OCI-LY1 (cell line): Measurements from ENCODE around the gene SRI.

Source experiments
- H2AFZ ChIP-seq: fragments of 200-600 bp; sonication (generic), shearing (Covaris generic); 2 replicates; pipeline ENCODE4 v1.6.0; 2014; ENCODE audit warnings: antibody characterized with exemption, mild to moderate bottlenecking, low read length
- H3F3A ChIP-seq: fragments of 200-600 bp; sonication (generic), shearing (Covaris generic); 2 replicates; pipeline ENCODE4 v1.6.0; 2014; ENCODE audit warnings: mild to moderate bottlenecking, antibody characterized with exemption, low read length, moderate library complexity; ENCODE audit not compliant: insufficient read depth
- H3K27ac ChIP-seq: fragments of 200-600 bp; sonication (generic); 2 replicates; pipeline ENCODE4 v1.5.1; 2014; ENCODE audit warnings: low read length, mixed run types, mild to moderate bottlenecking, low read depth; ENCODE audit not compliant: poor library complexity, severe bottlenecking
- H3K27me3 ChIP-seq: fragments of 200-600 bp; sonication (generic); 2 replicates; pipeline ENCODE4 v1.6.0; 2014; ENCODE audit warnings: antibody characterized with exemption, mild to moderate bottlenecking, low read length, moderate library complexity; ENCODE audit not compliant: insufficient read depth
- H3K36me3 ChIP-seq: fragments of 200-600 bp; sonication (generic); 2 replicates; pipeline ENCODE4 v1.6.1; 2014; ENCODE audit warnings: mild to moderate bottlenecking, antibody characterized with exemption, low read length, moderate library complexity, mixed read lengths; ENCODE audit not compliant: insufficient read depth
- H3K4me1 ChIP-seq: fragments of 200-600 bp; sonication (generic); 2 replicates; pipeline ENCODE4 v1.5.1; 2014; ENCODE audit warnings: mild to moderate bottlenecking, low read length, moderate library complexity; ENCODE audit not compliant: insufficient read depth, severe bottlenecking
- H3K4me2 ChIP-seq: fragments of 200-600 bp; sonication (generic), shearing (Covaris generic); 2 replicates; pipeline ENCODE4 v1.6.1; 2014; ENCODE audit warnings: low read length
- H3K4me3 ChIP-seq: fragments of 200-600 bp; sonication (generic); 2 replicates; pipeline ENCODE4 v1.5.1; 2014; ENCODE audit warnings: low read length, low read depth, mild to moderate bottlenecking, mixed read lengths; ENCODE audit not compliant: poor library complexity, severe bottlenecking
- H3K79me2 ChIP-seq: fragments of 200-600 bp; shearing (Covaris generic); 2 replicates; pipeline ENCODE4 v1.6.1; 2016; ENCODE audit warnings: mixed run types, low read length, mixed read lengths; ENCODE audit not compliant: insufficient read depth
- H3K9ac ChIP-seq: fragments of 200-600 bp; sonication (generic), shearing (Covaris generic); 2 replicates; pipeline ENCODE4 v1.6.1; 2014; ENCODE audit warnings: mild to moderate bottlenecking, low read length, mixed read lengths
- H3K9me2 ChIP-seq: fragments of 200-600 bp; sonication (generic), shearing (Covaris generic); 2 replicates; pipeline ENCODE4 v1.6.1; 2014; ENCODE audit warnings: low read depth, mild to moderate bottlenecking, low read length, mixed read lengths
- H3K9me3 ChIP-seq: fragments of 200-600 bp; shearing (Covaris generic); 2 replicates; pipeline ENCODE4 v1.6.1; 2014; ENCODE audit warnings: low read length, mixed read lengths
- H4K20me1 ChIP-seq: fragments of 200-600 bp; sonication (generic), shearing (Covaris generic); 2 replicates; pipeline ENCODE4 v1.6.0; 2016; ENCODE audit warnings: mild to moderate bottlenecking, low read length; ENCODE audit not compliant: insufficient read depth
- CTCF ChIP-seq: fragments of 200-600 bp; sonication (generic), shearing (Covaris generic); IDR thresholded peaks from 2 replicates; pipeline ENCODE4 v1.5.1; 2017; ENCODE audit warnings: mild to moderate bottlenecking, antibody characterized with exemption, low read length, moderate library complexity, mixed read lengths
- EZH2 ChIP-seq: fragments of 200-600 bp; sonication (generic), shearing (Covaris generic); IDR thresholded peaks from 2 replicates; pipeline ENCODE4 v1.8.0; 2017; ENCODE audit warnings: borderline replicate concordance, mixed run types, mild to moderate bottlenecking, antibody characterized with exemption, low read length, moderate library complexity, mixed read lengths

The SRI gene

GRCh38 chr7:88185650-88186049 lies 34.2 kb downstream of the SRI start:
- H3K9me3 ChIP-seq = no peaks in the 10 kb centered on the region

GRCh38 chr7:88184848-88185304 lies 35.0 kb downstream of the SRI start:
- Histone ChIP-seq H3K27ac (no peak overlapping the region), H3F3A (no peaks in the 10 kb centered on the region), H2AFZ (no peak overlapping the region), H3K4me3 (no peak overlapping the region), H3K27me3 (no peaks in the 10 kb centered on the region), H3K9me3 (no peaks in the 10 kb centered on the region), H3K4me2 (no peak overlapping the region), H3K79me2 (no peaks in the 10 kb centered on the region), H4K20me1 (no peaks in the 10 kb centered on the region), H3K9ac (no peak overlapping the region), H3K36me3 (no peaks in the 10 kb centered on the region), H3K9me2 (no peaks in the 10 kb centered on the region), H3K4me1 (peaks cover 8% of the 10 kb centered on the region)
- TF ChIP-seq EZH2 = no peak
- TF ChIP-seq CTCF = no peak

More at GRCh38 chr7:88185650-88186049, 34.2 kb downstream of the SRI start:
- H3K9me2 ChIP-seq = no peaks in the 10 kb centered on the region
- no peaks in the 10 kb centered on the region for H3K36me3 ChIP-seq
- H3K9ac ChIP-seq = no peak overlapping the region
- H3F3A ChIP-seq = no peaks in the 10 kb centered on the region
- no peaks in the 10 kb centered on the region for H3K79me2 ChIP-seq
- H3K4me1 ChIP-seq = peaks cover 8% of the 10 kb centered on the region
- no peak overlapping the region for H3K27ac ChIP-seq
- H4K20me1 ChIP-seq = no peaks in the 10 kb centered on the region
- H3K27me3 ChIP-seq = no peaks in the 10 kb centered on the region
- no peak overlapping the region for H2AFZ ChIP-seq
- H3K4me2 ChIP-seq = no peak overlapping the region
- H3K4me3 ChIP-seq = no peak overlapping the region
- TF ChIP-seq EZH2 = no peak
- TF ChIP-seq CTCF = no peak

- Histone ChIP-seq H3K9ac (no peak overlapping the region), H3K27ac (no peak overlapping the region), H3F3A (no peaks in the 10 kb centered on the region), H3K4me1 (peaks cover 8% of the 10 kb centered on the region), H3K79me2 (no peaks in the 10 kb centered on the region), H3K9me3 (no peaks in the 10 kb centered on the region), H3K4me3 (no peak overlapping the region), H4K20me1 (no peaks in the 10 kb centered on the region), H3K36me3 (no peaks in the 10 kb centered on the region), H2AFZ (no peak overlapping the region), H3K9me2 (no peaks in the 10 kb centered on the region), H3K4me2 (no peak overlapping the region), H3K27me3 (no peaks in the 10 kb centered on the region)
- TF ChIP-seq EZH2 (no peak), CTCF (no peak)
Observed at GRCh38 chr7:88183051-88183450, 36.8 kb downstream of the SRI start.
